HEK293 (cell line): Measurements from ENCODE around the gene MSRB2.

Experiments
- CTCF ChIA-PET: fragments of 350-600 bp; formaldehyde crosslinking; extraction: SDS; loops from one replicate; lab custom pipeline; 2021; ENCODE audit warnings: antibody characterized with exemption; lab: Yijun Ruan, JAX
- POLR2A ChIA-PET: fragments of 300-600 bp; formaldehyde crosslinking; extraction: SDS; loops from one replicate; lab custom pipeline; 2020; ENCODE audit warnings: antibody characterized with exemption, inconsistent platforms; lab: Yijun Ruan, JAX
- H3K27ac ChIP-seq: fragments of 200-500 bp; sonication (Bioruptor generic); 2 replicates; pipeline ENCODE4 v1.5.1; 2014; ENCODE audit warnings: low read depth, low read length, control low read depth, inconsistent platforms; ENCODE audit errors: extremely low read depth
- H3K36me3 ChIP-seq, 2 experiments: fragments of 200-500 bp in 1 of 2; sonication (Bioruptor generic) in 1 of 2; 1 replicate in 1 of 2; 2 replicates in 1 of 2; pipeline ENCODE4 v1.5.1; 2014 to 2017; ENCODE audit warnings: inconsistent platforms in 2 of 2, low read length in 2 of 2; ENCODE audit not compliant: control insufficient read depth in 2 of 2, insufficient read depth in 1 of 2
- H3K4me1 ChIP-seq: fragments of 200-500 bp; sonication (Bioruptor generic); 2 replicates; pipeline ENCODE4 v1.5.1; 2014; ENCODE audit warnings: mild to moderate bottlenecking, low read length, inconsistent platforms; ENCODE audit not compliant: control insufficient read depth, insufficient read depth
- H3K4me3 ChIP-seq: 2 replicates; pipeline ENCODE4 v1.5.1; 2011; ENCODE audit warnings: low read depth, mild to moderate bottlenecking, control low read depth, low read length, moderate library complexity
- H3K9me3 ChIP-seq: fragments of 200-500 bp; sonication (Bioruptor generic); 2 replicates; pipeline ENCODE4 v1.5.1; 2014; ENCODE audit warnings: low read depth, low read length, inconsistent platforms; ENCODE audit not compliant: control insufficient read depth, insufficient read depth
- KLF8 ChIP-seq: fragments of 450-650 bp; formaldehyde crosslinking; IDR thresholded peaks from 2 replicates; pipeline ENCODE4 v1.5.1; 2016; ENCODE audit warnings: missing biosample characterization, missing genetic modification characterization
- SALL2 ChIP-seq: fragments of 450-650 bp; formaldehyde crosslinking; IDR thresholded peaks from 2 replicates; pipeline ENCODE4 v1.5.0; 2017; ENCODE audit warnings: missing biosample characterization, mild to moderate bottlenecking, missing genetic modification characterization, borderline replicate concordance
- SETDB1 ChIP-seq: IDR thresholded peaks from one replicate; pipeline ENCODE4 v1.6.1; 2017; ENCODE audit warnings: mild to moderate bottlenecking, low read length, moderate library complexity, mixed read lengths; ENCODE audit not compliant: insufficient read length
- TCF7L2 ChIP-seq: IDR thresholded peaks from 2 replicates; pipeline ENCODE4 v1.6.1; 2011; ENCODE audit warnings: low read depth, mild to moderate bottlenecking, inconsistent platforms, low read length, moderate library complexity, borderline replicate concordance
- TRIM28 ChIP-seq: IDR thresholded peaks from 2 replicates; pipeline ENCODE4 v1.6.1; 2011; ENCODE audit warnings: low read length, control low read depth, borderline replicate concordance
- ZBTB21 ChIP-seq: fragments of 450-650 bp; formaldehyde crosslinking; IDR thresholded peaks from 2 replicates; pipeline ENCODE4 v1.5.1; 2017; ENCODE audit warnings: missing biosample characterization, missing genetic modification characterization
- ZNF221 ChIP-seq: fragments of 450-650 bp; formaldehyde crosslinking; IDR thresholded peaks from 2 replicates; pipeline ENCODE4 v1.5.1; 2017; ENCODE audit warnings: missing biosample characterization, missing genetic modification characterization, borderline replicate concordance
- ZNF239 ChIP-seq: fragments of 450-650 bp; formaldehyde crosslinking; IDR thresholded peaks from 2 replicates; pipeline ENCODE4 v1.5.1; 2016; ENCODE audit warnings: missing biosample characterization, missing genetic modification characterization
- ZNF274 ChIP-seq, 2 experiments: fragments of 200-500 bp in 1 of 2; fragments of 450-650 bp in 1 of 2; sonication (Bioruptor generic) in 1 of 2; formaldehyde crosslinking in 1 of 2; IDR thresholded peaks; 2 replicates each; pipeline versions ENCODE4 v1.5.1 to v1.6.1; 2014 to 2016; ENCODE audit warnings: borderline replicate concordance in 1 of 2, inconsistent platforms in 1 of 2, low read length in 1 of 2, missing biosample characterization in 1 of 2, missing genetic modification characterization in 1 of 2
- ZNF335 ChIP-seq: fragments of 450-650 bp; formaldehyde crosslinking; conservative IDR thresholded peaks from 2 replicates; pipeline ENCODE4 v1.5.1; 2016; ENCODE audit warnings: missing biosample characterization, missing genetic modification characterization
- ZNF341 ChIP-seq: fragments of 450-650 bp; formaldehyde crosslinking; IDR thresholded peaks from 2 replicates; pipeline ENCODE4; 2016; ENCODE audit warnings: low read depth, missing biosample characterization, missing genetic modification characterization
- ZNF404 ChIP-seq: fragments of 450-650 bp; formaldehyde crosslinking; IDR thresholded peaks from 2 replicates; pipeline ENCODE4 v1.5.1; 2017; ENCODE audit warnings: missing biosample characterization, missing genetic modification characterization
- ZNF596 ChIP-seq: fragments of 450-650 bp; IDR thresholded peaks from 2 replicates; pipeline ENCODE4 v1.5.0; 2018; ENCODE audit warnings: missing biosample characterization, mild to moderate bottlenecking, missing genetic modification characterization, moderate library complexity
- TF ChIP-seq, protein P1 (sequence below): fragments of 450-650 bp; formaldehyde crosslinking; IDR thresholded peaks from 2 replicates; pipeline ENCODE4 v1.5.1; 2016; ENCODE audit warnings: missing biosample characterization, missing genetic modification characterization
- TF ChIP-seq, protein P2 (sequence below): fragments of 450-650 bp; formaldehyde crosslinking; IDR thresholded peaks from 2 replicates; pipeline ENCODE4 v1.5.1; 2017; ENCODE audit warnings: missing biosample characterization, mild to moderate bottlenecking, missing genetic modification characterization, moderate library complexity
- TF ChIP-seq, protein P3 (sequence below): fragments of 450-650 bp; formaldehyde crosslinking; IDR thresholded peaks from 2 replicates; pipeline ENCODE4 v1.5.1; 2016; ENCODE audit warnings: missing biosample characterization, missing genetic modification characterization
- TF ChIP-seq, protein P4 (sequence below): fragments of 450-650 bp; formaldehyde crosslinking; IDR thresholded peaks from 2 replicates; pipeline ENCODE4 v1.5.1; 2016; ENCODE audit warnings: missing biosample characterization, missing genetic modification characterization
- TF ChIP-seq, protein P5 (sequence below): fragments of 450-650 bp; formaldehyde crosslinking; IDR thresholded peaks from 2 replicates; pipeline ENCODE4 v1.5.1; 2016; ENCODE audit warnings: missing biosample characterization, missing genetic modification characterization
- TF ChIP-seq, protein P6 (sequence below): fragments of 450-650 bp; formaldehyde crosslinking; IDR thresholded peaks from 2 replicates; pipeline ENCODE4 v1.5.1; 2016; ENCODE audit warnings: missing biosample characterization, missing genetic modification characterization
- TF ChIP-seq, protein P7 (sequence below): fragments of 450-650 bp; formaldehyde crosslinking; IDR thresholded peaks from 2 replicates; pipeline ENCODE4 v1.5.1; 2017; ENCODE audit warnings: missing biosample characterization, missing genetic modification characterization

The MSRB2 gene

DNA sequence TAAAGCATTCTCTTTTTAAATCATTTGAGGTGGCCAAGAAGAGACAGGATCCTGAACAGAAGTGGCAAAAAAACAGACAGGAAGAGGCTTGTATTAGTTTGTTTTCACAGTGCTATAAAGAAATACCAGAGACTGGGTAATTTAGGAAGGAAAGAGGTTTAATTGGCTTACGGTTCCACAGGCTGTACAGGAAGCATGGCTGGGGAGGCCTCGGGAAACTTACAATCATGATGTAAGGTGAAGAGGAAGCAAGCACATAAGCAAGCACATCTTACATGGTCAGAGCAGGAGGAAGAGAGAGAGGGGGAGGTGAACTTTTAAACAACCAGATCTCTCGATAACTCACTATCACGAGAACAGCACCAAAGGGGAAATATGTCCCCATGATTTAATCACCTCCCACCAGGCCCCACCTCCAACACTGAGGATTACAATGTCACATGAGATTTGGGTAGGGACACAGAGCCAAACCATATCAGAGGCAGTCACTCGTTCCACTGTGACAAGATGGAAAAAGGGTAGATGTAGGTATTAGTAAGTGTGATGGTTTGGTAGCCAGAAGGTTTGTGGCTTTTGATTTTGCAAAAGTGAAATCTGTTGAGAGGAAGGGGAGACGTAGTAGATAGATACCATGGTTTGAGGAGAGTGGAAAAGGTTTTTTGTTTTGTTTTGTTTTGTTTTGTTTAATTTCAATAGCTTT is 5.1 kb downstream of the MSRB2 start:
- TF ChIP-seq, protein P1, sequence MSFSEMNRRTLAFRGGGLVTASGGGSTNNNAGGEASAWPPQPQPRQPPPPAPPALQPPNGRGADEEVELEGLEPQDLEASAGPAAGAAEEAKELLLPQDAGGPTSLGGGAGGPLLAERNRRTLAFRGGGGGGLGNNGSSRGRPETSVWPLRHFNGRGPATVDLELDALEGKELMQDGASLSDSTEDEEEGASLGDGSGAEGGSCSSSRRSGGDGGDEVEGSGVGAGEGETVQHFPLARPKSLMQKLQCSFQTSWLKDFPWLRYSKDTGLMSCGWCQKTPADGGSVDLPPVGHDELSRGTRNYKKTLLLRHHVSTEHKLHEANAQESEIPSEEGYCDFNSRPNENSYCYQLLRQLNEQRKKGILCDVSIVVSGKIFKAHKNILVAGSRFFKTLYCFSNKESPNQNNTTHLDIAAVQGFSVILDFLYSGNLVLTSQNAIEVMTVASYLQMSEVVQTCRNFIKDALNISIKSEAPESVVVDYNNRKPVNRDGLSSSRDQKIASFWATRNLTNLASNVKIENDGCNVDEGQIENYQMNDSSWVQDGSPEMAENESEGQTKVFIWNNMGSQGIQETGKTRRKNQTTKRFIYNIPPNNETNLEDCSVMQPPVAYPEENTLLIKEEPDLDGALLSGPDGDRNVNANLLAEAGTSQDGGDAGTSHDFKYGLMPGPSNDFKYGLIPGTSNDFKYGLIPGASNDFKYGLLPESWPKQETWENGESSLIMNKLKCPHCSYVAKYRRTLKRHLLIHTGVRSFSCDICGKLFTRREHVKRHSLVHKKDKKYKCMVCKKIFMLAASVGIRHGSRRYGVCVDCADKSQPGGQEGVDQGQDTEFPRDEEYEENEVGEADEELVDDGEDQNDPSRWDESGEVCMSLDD (tag by site-specific recombination): no peak
- TF ChIP-seq ZNF221 (tag by site-specific recombination): no peak
- TF ChIP-seq ZBTB21 (tag by site-specific recombination): no peak
- TF ChIP-seq, protein P2, sequence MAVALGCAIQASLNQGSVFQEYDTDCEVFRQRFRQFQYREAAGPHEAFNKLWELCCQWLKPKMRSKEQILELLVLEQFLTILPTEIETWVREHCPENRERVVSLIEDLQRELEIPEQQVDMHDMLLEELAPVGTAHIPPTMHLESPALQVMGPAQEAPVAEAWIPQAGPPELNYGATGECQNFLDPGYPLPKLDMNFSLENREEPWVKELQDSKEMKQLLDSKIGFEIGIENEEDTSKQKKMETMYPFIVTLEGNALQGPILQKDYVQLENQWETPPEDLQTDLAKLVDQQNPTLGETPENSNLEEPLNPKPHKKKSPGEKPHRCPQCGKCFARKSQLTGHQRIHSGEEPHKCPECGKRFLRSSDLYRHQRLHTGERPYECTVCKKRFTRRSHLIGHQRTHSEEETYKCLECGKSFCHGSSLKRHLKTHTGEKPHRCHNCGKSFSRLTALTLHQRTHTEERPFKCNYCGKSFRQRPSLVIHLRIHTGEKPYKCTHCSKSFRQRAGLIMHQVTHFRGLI: no peak
- TF ChIP-seq TCF7L2: no peak
- TF ChIP-seq ZNF596: no peak
- TF ChIP-seq ZNF239: no peak
- TF ChIP-seq, protein P3, sequence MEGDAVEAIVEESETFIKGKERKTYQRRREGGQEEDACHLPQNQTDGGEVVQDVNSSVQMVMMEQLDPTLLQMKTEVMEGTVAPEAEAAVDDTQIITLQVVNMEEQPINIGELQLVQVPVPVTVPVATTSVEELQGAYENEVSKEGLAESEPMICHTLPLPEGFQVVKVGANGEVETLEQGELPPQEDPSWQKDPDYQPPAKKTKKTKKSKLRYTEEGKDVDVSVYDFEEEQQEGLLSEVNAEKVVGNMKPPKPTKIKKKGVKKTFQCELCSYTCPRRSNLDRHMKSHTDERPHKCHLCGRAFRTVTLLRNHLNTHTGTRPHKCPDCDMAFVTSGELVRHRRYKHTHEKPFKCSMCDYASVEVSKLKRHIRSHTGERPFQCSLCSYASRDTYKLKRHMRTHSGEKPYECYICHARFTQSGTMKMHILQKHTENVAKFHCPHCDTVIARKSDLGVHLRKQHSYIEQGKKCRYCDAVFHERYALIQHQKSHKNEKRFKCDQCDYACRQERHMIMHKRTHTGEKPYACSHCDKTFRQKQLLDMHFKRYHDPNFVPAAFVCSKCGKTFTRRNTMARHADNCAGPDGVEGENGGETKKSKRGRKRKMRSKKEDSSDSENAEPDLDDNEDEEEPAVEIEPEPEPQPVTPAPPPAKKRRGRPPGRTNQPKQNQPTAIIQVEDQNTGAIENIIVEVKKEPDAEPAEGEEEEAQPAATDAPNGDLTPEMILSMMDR (tag by site-specific recombination): no peak
- Histone ChIP-seq H3K36me3 (peaks cover 0 to 8% of the 10 kb centered on the region in 2 experiments; a peak in 1 of 3 replicates), H3K4me3 (no peak overlapping the region), H3K9me3 (no peaks in the 10 kb centered on the region), H3K27ac (no peak overlapping the region), H3K4me1 (no peaks in the 10 kb centered on the region)
- ChIA-PET POLR2A (interaction anchor here (0.6 kb wide), 1 partner anchor 60 kb away, joined by 3 read pairs; no protein-coding TSS in a partner anchor), CTCF (no interaction called here)

DNA sequence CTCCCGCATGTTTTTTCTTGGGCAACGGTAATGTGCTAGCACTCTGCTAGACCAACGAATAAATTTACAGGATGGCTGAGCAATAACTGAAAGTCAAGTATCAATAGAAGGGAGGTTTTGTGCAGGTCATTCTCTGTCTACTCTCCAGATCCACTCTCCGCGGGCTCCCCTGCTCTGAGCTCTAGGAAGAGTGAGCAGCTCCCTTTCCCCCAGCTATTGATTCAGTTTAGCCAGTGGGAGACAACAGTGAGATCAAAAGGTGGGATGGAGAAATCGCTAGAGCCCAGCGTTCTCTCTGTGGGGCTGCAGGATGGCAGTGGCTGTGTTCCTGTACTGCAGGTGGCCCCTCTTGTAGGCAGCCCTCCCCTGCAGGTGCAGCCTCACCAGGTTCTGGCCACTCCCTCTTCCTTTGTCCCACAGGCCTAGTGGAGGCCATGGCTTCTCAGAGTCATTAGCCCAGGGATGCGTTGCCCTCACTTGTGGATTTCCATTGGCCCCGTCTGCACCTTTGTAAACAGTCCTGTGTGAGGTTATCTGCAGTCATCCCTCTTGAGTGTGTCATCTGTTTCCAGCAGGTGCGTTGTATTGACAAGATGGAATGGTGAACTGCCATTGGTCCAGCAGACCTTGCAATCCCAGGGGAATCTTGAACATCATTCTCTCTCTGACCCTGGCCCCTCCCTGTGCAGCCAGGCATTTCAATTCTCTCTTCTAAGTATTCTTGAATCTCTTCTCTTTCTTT is 11.1 kb downstream of the MSRB2 start:
- POLR2A ChIA-PET: no interaction called here
- H3K4me3 ChIP-seq: no peak overlapping the region
- H3K4me1 ChIP-seq: no peaks in the 10 kb centered on the region
- H3K36me3 ChIP-seq: peaks cover 0 to 34% of the 10 kb centered on the region in 2 experiments
- CTCF ChIA-PET: interaction anchor here (1.1 kb wide), 1 partner anchor 12 kb away, joined by 4 read pairs; no protein-coding TSS in a partner anchor
- H3K9me3 ChIP-seq: no peaks in the 10 kb centered on the region
- H3K27ac ChIP-seq: no peak overlapping the region
- TF ChIP-seq ZNF404 (no peak), KLF8 (no peak), SALL2 (no peak), ZNF274 (IDR thresholded peaks at IDR 0.05; ENCODE audit: low read length) (no peak), ZNF274 (tag by site-specific recombination; IDR thresholded peaks at IDR 0.05; ENCODE audit: borderline replicate concordance) (no peak), ZNF335 (tag by site-specific recombination) (no peak), SETDB1 (no peak), TRIM28 (no peak), ZNF341 (tag by site-specific recombination) (no peak)
- TF ChIP-seq, protein P4, sequence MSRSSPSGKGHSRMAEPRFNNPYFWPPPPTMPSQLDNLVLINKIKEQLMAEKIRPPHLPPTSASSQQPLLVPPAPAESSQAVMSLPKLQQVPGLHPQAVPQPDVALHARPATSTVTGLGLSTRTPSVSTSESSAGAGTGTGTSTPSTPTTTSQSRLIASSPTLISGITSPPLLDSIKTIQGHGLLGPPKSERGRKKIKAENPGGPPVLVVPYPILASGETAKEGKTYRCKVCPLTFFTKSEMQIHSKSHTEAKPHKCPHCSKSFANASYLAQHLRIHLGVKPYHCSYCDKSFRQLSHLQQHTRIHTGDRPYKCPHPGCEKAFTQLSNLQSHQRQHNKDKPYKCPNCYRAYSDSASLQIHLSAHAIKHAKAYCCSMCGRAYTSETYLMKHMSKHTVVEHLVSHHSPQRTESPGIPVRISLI (tag by site-specific recombination): no peak
- TF ChIP-seq, protein P5, sequence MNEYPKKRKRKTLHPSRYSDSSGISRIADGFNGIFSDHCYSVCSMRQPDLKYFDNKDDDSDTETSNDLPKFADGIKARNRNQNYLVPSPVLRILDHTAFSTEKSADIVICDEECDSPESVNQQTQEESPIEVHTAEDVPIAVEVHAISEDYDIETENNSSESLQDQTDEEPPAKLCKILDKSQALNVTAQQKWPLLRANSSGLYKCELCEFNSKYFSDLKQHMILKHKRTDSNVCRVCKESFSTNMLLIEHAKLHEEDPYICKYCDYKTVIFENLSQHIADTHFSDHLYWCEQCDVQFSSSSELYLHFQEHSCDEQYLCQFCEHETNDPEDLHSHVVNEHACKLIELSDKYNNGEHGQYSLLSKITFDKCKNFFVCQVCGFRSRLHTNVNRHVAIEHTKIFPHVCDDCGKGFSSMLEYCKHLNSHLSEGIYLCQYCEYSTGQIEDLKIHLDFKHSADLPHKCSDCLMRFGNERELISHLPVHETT (tag by site-specific recombination): no peak
- TF ChIP-seq, protein P6, sequence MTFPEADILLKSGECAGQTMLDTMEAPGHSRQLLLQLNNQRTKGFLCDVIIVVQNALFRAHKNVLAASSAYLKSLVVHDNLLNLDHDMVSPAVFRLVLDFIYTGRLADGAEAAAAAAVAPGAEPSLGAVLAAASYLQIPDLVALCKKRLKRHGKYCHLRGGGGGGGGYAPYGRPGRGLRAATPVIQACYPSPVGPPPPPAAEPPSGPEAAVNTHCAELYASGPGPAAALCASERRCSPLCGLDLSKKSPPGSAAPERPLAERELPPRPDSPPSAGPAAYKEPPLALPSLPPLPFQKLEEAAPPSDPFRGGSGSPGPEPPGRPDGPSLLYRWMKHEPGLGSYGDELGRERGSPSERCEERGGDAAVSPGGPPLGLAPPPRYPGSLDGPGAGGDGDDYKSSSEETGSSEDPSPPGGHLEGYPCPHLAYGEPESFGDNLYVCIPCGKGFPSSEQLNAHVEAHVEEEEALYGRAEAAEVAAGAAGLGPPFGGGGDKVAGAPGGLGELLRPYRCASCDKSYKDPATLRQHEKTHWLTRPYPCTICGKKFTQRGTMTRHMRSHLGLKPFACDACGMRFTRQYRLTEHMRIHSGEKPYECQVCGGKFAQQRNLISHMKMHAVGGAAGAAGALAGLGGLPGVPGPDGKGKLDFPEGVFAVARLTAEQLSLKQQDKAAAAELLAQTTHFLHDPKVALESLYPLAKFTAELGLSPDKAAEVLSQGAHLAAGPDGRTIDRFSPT: no peak
- TF ChIP-seq, protein P7, sequence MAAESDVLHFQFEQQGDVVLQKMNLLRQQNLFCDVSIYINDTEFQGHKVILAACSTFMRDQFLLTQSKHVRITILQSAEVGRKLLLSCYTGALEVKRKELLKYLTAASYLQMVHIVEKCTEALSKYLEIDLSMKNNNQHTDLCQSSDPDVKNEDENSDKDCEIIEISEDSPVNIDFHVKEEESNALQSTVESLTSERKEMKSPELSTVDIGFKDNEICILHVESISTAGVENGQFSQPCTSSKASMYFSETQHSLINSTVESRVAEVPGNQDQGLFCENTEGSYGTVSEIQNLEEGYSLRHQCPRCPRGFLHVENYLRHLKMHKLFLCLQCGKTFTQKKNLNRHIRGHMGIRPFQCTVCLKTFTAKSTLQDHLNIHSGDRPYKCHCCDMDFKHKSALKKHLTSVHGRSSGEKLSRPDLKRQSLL: no peak
